HG03575 (cell line): ENCODE measurements around the gene GNB1L.

ENCODE experiments used
- ATAC-seq: cut with Tn5 transposase; IDR thresholded peaks from one replicate; pipeline ENCODE4 v1.9.1; 2021; ENCODE audit not compliant: unreplicated experiment, insufficient number of reproducible peaks, low FRiP score; ENCODE audit errors: extremely low read depth

GNB1L gene

GRCh38 chr22:19854778-19855503 is at the start of gene GNB1L, which contains the start of gene RTL10:
TSS of gene GNB1L (minus strand) at chr22:19854874. CDS start at chr22:19821355, 33,519 bp downstream.
TSS of gene RTL10 (minus strand) at chr22:19854874. CDS start at chr22:19852261, 2,613 bp downstream.
- ATAC-seq: no peak

GRCh38 chr22:19904174-19904856 is 49.6 kb upstream of the GNB1L start:
- ATAC-seq: no peak

- ATAC-seq: no peak
Measured at GRCh38 chr22:19903513-19903912, 48.8 kb upstream of the GNB1L start.

- no peak for ATAC-seq
Measured at GRCh38 chr22:19903031-19903430, 48.4 kb upstream of the GNB1L start.

GRCh38 chr22:19902245-19902715 is 47.6 kb upstream of the GNB1L start:
- no peak for ATAC-seq

GRCh38 chr22:19901577-19902244 is 47.0 kb upstream of the GNB1L start:
- ATAC-seq: no peak

GRCh38 chr22:19900707-19901436 is 46.2 kb upstream of the GNB1L start:
- ATAC-seq: no peak

GRCh38 chr22:19898831-19899567 is 44.3 kb upstream of the GNB1L start:
- no peak for ATAC-seq

- no peak for ATAC-seq
Measured at GRCh38 chr22:19898145-19898544, 43.5 kb upstream of the GNB1L start.

GRCh38 chr22:19897726-19898125 is 43.1 kb upstream of the GNB1L start:
- ATAC-seq: no peak

GRCh38 chr22:19896665-19897355 is 42.1 kb upstream of the GNB1L start:
- no peak for ATAC-seq

GRCh38 chr22:19895160-19895849 is 40.6 kb upstream of the GNB1L start:
- ATAC-seq: no peak

- no peak for ATAC-seq
Measured at GRCh38 chr22:19893363-19893762, 38.7 kb upstream of the GNB1L start.

- ATAC-seq: no peak
Measured at GRCh38 chr22:19892925-19893324, 38.3 kb upstream of the GNB1L start.

- ATAC-seq: no peak
Measured at GRCh38 chr22:19892257-19892879, 37.7 kb upstream of the GNB1L start.

- no peak for ATAC-seq
Measured at GRCh38 chr22:19891317-19892256, 36.9 kb upstream of the GNB1L start.
